Neural progenitor cell (in vitro differentiated cells): Measurements from ENCODE around the gene ENSA. TPM values are rescaled to one million over a fixed set of nuclear protein-coding genes. Genes with fewer than 3 reads are reported as not detected.
"Not testable (repeated sequence)": the region's sequence is repeated elsewhere in the genome, so short reads cannot be mapped to it uniquely, and the experiment has no call there.

ENCODE experiments used
- DNase-seq: peaks from one replicate; pipeline ENCODE4 v3.0.0-alpha.2; 2016; ENCODE audit warnings: low spot score
- H2AFZ ChIP-seq: fragments of 200-600 bp; sonication (generic); replicated peaks from 2 replicates; pipeline ENCODE4 v1.6.1; 2016; ENCODE audit warnings: antibody characterized with exemption
- H3F3A ChIP-seq: fragments of 200-600 bp; sonication (generic); 2 replicates; pipeline ENCODE4 v1.6.1; 2016; ENCODE audit warnings: antibody characterized with exemption, low read depth
- H3K27ac ChIP-seq: fragments of 200-600 bp; sonication (generic); 2 replicates; pipeline ENCODE4 v1.5.1; 2016; ENCODE audit warnings: mild to moderate bottlenecking
- H3K27me3 ChIP-seq: fragments of 200-600 bp; sonication (generic); 2 replicates; pipeline ENCODE4 v1.6.1; 2016; ENCODE audit warnings: mild to moderate bottlenecking, moderate library complexity
- H3K36me3 ChIP-seq: fragments of 200-600 bp; sonication (generic); 2 replicates; pipeline ENCODE4 v1.5.1; 2016
- H3K4me1 ChIP-seq: fragments of 200-600 bp; sonication (generic); 2 replicates; pipeline ENCODE4 v1.6.1; 2016; ENCODE audit warnings: mixed run types
- H3K4me2 ChIP-seq: fragments of 200-600 bp; sonication (generic); 2 replicates; pipeline ENCODE4 v1.6.1; 2016
- H3K4me3 ChIP-seq: fragments of 200-600 bp; sonication (generic); 2 replicates; pipeline ENCODE4 v1.5.1; 2016
- H3K79me2 ChIP-seq: fragments of 200-600 bp; sonication (generic); 2 replicates; pipeline ENCODE4 v1.6.1; 2016; ENCODE audit warnings: low read depth
- H3K9ac ChIP-seq: fragments of 200-600 bp; sonication (generic); 2 replicates; pipeline ENCODE4 v1.6.1; 2016
- H3K9me3 ChIP-seq: fragments of 200-600 bp; sonication (generic); 2 replicates; pipeline ENCODE4 v1.5.1; 2016; ENCODE audit warnings: low read depth
- H4K20me1 ChIP-seq: fragments of 200-600 bp; sonication (generic); 2 replicates; pipeline ENCODE4 v1.6.1; 2016; ENCODE audit warnings: low read depth
- H3K27ac Mint-ChIP-seq: 3 replicates; pipeline ENCODE4 v1.8.0; 2021; ENCODE audit warnings: mixed read lengths
- H3K27me3 Mint-ChIP-seq: 2 replicates; pipeline ENCODE4 v1.8.0; 2022; ENCODE audit warnings: low read depth, mild to moderate bottlenecking, inconsistent platforms, moderate library complexity, mixed read lengths; ENCODE audit not compliant: insufficient read depth
- H3K36me3 Mint-ChIP-seq: 3 replicates; pipeline ENCODE4 v1.8.0; 2021; ENCODE audit warnings: mixed read lengths
- H3K4me1 Mint-ChIP-seq: 3 replicates; pipeline ENCODE4 v1.8.0; 2021; ENCODE audit warnings: mixed read lengths
- H3K4me3 Mint-ChIP-seq: 3 replicates; pipeline ENCODE4 v1.8.0; 2021; ENCODE audit warnings: mild to moderate bottlenecking, moderate library complexity, mixed read lengths
- H3K9me3 Mint-ChIP-seq: 3 replicates; pipeline ENCODE4 v1.8.0; 2020; ENCODE audit warnings: mixed read lengths
- CTCF ChIP-seq: fragments of 200-600 bp; sonication (generic); IDR thresholded peaks from 2 replicates; pipeline ENCODE4 v1.5.1; 2017; ENCODE audit warnings: antibody characterized with exemption, mild to moderate bottlenecking
- EZH2 ChIP-seq: fragments of 200-600 bp; sonication (generic); IDR thresholded peaks from 2 replicates; pipeline ENCODE4 v1.6.1; 2017; ENCODE audit warnings: antibody characterized with exemption, mild to moderate bottlenecking, moderate library complexity
- EZH2phosphoT487 ChIP-seq: fragments of 200-600 bp; sonication (generic); IDR thresholded peaks from 2 replicates; pipeline ENCODE4 v1.6.1; 2017; ENCODE audit warnings: antibody characterized with exemption
- total RNA-seq: library from RNA; depleted of rRNA; stranded (reverse); fragments of >200 nt; gene quantifications from 2 replicates; pipeline ENCODE4 v1.2.3, GENCODE V29; 2015; ENCODE audit warnings: low replicate concordance

The ENSA gene
- total RNA-seq, 1 donor from 2014 or later, result 201 TPM

- peaks cover 7% of the 10 kb centered on the region for H3K4me1 ChIP-seq
- no peak overlapping the region for H2AFZ ChIP-seq
- peaks cover 37% of the 10 kb centered on the region for H3K79me2 ChIP-seq
- H3K9ac ChIP-seq, result no peak overlapping the region
- Mint-ChIP-seq H3K27me3 (peaks cover 2% of the 10 kb centered on the region), H3K27ac (no peak overlapping the region), H3K9me3 (no peaks in the 10 kb centered on the region), H3K36me3 (peaks cover 19% of the 10 kb centered on the region), H3K4me3 (no peak overlapping the region), H3K4me1 (peaks cover 14% of the 10 kb centered on the region)
- H3F3A ChIP-seq, result peaks cover 26% of the 10 kb centered on the region
- no peaks in the 10 kb centered on the region for H3K27me3 ChIP-seq
- no peak for TF ChIP-seq EZH2phosphoT487
- no peak for TF ChIP-seq CTCF
- no peak for TF ChIP-seq EZH2
- no peak overlapping the region for H3K27ac ChIP-seq
- no peaks in the 10 kb centered on the region for H3K9me3 ChIP-seq
- peaks cover 16% of the 10 kb centered on the region for H4K20me1 ChIP-seq
- DNase-seq, result no peak
- no peak overlapping the region for H3K4me2 ChIP-seq
- peaks cover 3% of the 10 kb centered on the region for H3K36me3 ChIP-seq
- no peak overlapping the region for H3K4me3 ChIP-seq
These were observed 47.0 kb downstream of the ENSA start for GRCh38 chr1:150582371-150582770.

- not testable (repeated sequence) for H3K4me3 ChIP-seq, H3K27me3 Mint-ChIP-seq, H3K9me3 ChIP-seq, H3K4me3 Mint-ChIP-seq, H3K9ac ChIP-seq, H3K4me2 ChIP-seq, H3K9me3 Mint-ChIP-seq, DNase-seq, H3K27me3 ChIP-seq, H3K27ac Mint-ChIP-seq, H3K36me3 ChIP-seq, H3K27ac ChIP-seq, H2AFZ ChIP-seq, H3K4me1 ChIP-seq
- Histone ChIP-seq H3F3A (peaks cover 30% of the 10 kb centered on the region), H3K79me2 (peaks cover 41% of the 10 kb centered on the region), H4K20me1 (peaks cover 21% of the 10 kb centered on the region)
- H3K4me1 Mint-ChIP-seq, result peaks cover 18% of the 10 kb centered on the region
- H3K36me3 Mint-ChIP-seq, result peaks cover 23% of the 10 kb centered on the region
These were observed 47.5 kb downstream of the ENSA start for GRCh38 chr1:150581962-150582361.

GRCh38 chr1:150581437-150581836 is 48.0 kb downstream of the ENSA start:
- peaks cover 13% of the 10 kb centered on the region for H3K4me1 ChIP-seq
- not testable (repeated sequence) for H3K27ac Mint-ChIP-seq, H3K9ac ChIP-seq, H3K9me3 ChIP-seq, H3K4me2 ChIP-seq, DNase-seq, H3K9me3 Mint-ChIP-seq, H3K27me3 Mint-ChIP-seq, H3K27me3 ChIP-seq, H3K27ac ChIP-seq, H2AFZ ChIP-seq, H3K4me3 ChIP-seq, H3K4me3 Mint-ChIP-seq
- peaks cover 12% of the 10 kb centered on the region for H3K36me3 ChIP-seq
- H3F3A ChIP-seq, result peaks cover 35% of the 10 kb centered on the region
- H3K79me2 ChIP-seq, result peaks cover 46% of the 10 kb centered on the region
- peaks cover 26% of the 10 kb centered on the region for H4K20me1 ChIP-seq
- Mint-ChIP-seq H3K36me3 (peaks cover 27% of the 10 kb centered on the region), H3K4me1 (peaks cover 23% of the 10 kb centered on the region)

- H3K27me3 ChIP-seq, H3K27me3 Mint-ChIP-seq, H3K9me3 Mint-ChIP-seq, H3K27ac Mint-ChIP-seq, H2AFZ ChIP-seq, H3K4me2 ChIP-seq, H3K27ac ChIP-seq, H3K9ac ChIP-seq, H3K4me3 ChIP-seq, DNase-seq, H3K9me3 ChIP-seq: not testable (repeated sequence)
- H3K4me1 ChIP-seq, result peaks cover 17% of the 10 kb centered on the region
- H3K4me1 Mint-ChIP-seq, result peaks cover 27% of the 10 kb centered on the region
- H3K79me2 ChIP-seq, result peaks cover 51% of the 10 kb centered on the region
- H4K20me1 ChIP-seq, result peaks cover 30% of the 10 kb centered on the region
- peak overlapping the region; percentile 91 for H3K4me3 Mint-ChIP-seq
- peaks cover 17% of the 10 kb centered on the region for H3K36me3 ChIP-seq
- peaks cover 39% of the 10 kb centered on the region for H3F3A ChIP-seq
- peaks cover 29% of the 10 kb centered on the region for H3K36me3 Mint-ChIP-seq
These were observed 48.4 kb downstream of the ENSA start for GRCh38 chr1:150580966-150581365.

- peak overlapping the region; percentile 61 for H2AFZ ChIP-seq
- H3K9me3 ChIP-seq, result no peaks in the 10 kb centered on the region
- Mint-ChIP-seq H3K4me1 (peaks cover 36% of the 10 kb centered on the region), H3K27ac (peak overlapping the region; percentile 99), H3K9me3 (no peaks in the 10 kb centered on the region), H3K4me3 (peak overlapping the region; percentile 91), H3K36me3 (peaks cover 31% of the 10 kb centered on the region), H3K27me3 (peaks cover 2% of the 10 kb centered on the region)
- H3K36me3 ChIP-seq, result peaks cover 26% of the 10 kb centered on the region
- peaks cover 60% of the 10 kb centered on the region for H3K79me2 ChIP-seq
- H3K4me2 ChIP-seq, result peak overlapping the region; percentile 99
- H3F3A ChIP-seq, result peaks cover 48% of the 10 kb centered on the region
- peak overlapping the region; percentile 95 for H3K9ac ChIP-seq
- peak overlapping the region; percentile 100 for H3K27ac ChIP-seq
- TF ChIP-seq EZH2 (no peak), EZH2phosphoT487 (no peak), CTCF (no peak)
- no peaks in the 10 kb centered on the region for H3K27me3 ChIP-seq
- peaks cover 26% of the 10 kb centered on the region for H3K4me1 ChIP-seq
- peak overlapping the region; percentile 71 for H3K4me3 ChIP-seq
- H4K20me1 ChIP-seq, result peaks cover 39% of the 10 kb centered on the region
- DNase-seq, result no peak
These were observed 49.3 kb downstream of the ENSA start for GRCh38 chr1:150579945-150580642.
